RWPE2 (cell line): ENCODE results near the gene NXPE3.
A peak's percentile ranks its signal among the peaks of the same experiment; 100 is the strongest.

ENCODE experiments used
- ATAC-seq: fragments of 200-7000 bp; cut with Tn5 transposase; 3 replicates; pipeline ENCODE4 v1.9.1; 2021; ENCODE audit warnings: low read depth
- DNase-seq: peaks from one replicate; pipeline ENCODE4 v3.0.0-alpha.2; 2020; ENCODE audit warnings: low spot score
- H3K27ac ChIP-seq: fragments of 450-650 bp; 2 replicates; pipeline ENCODE4 v1.5.1; 2017; ENCODE audit warnings: mild to moderate bottlenecking; ENCODE audit not compliant: poor library complexity, severe bottlenecking
- H3K27me3 ChIP-seq: fragments of 250-450 bp; sonication (Bioruptor Pico); 2 replicates; pipeline ENCODE4 v1.5.1; 2021; ENCODE audit warnings: mild to moderate bottlenecking, moderate library complexity; ENCODE audit not compliant: insufficient read depth, poor library complexity, severe bottlenecking
- H3K36me3 ChIP-seq: fragments of 250-450 bp; sonication (Bioruptor Pico); 2 replicates; pipeline ENCODE4 v1.5.1; 2020; ENCODE audit warnings: low read depth, mild to moderate bottlenecking, moderate library complexity
- H3K4me1 ChIP-seq: fragments of 250-450 bp; sonication (Bioruptor Pico); 2 replicates; pipeline ENCODE4 v1.5.1; 2021; ENCODE audit warnings: mild to moderate bottlenecking, moderate library complexity; ENCODE audit not compliant: insufficient read depth, poor library complexity, severe bottlenecking
- H3K4me3 ChIP-seq: fragments of 250-450 bp; sonication (Bioruptor Pico); 2 replicates; pipeline ENCODE4 v1.5.1; 2021; ENCODE audit warnings: mild to moderate bottlenecking, moderate library complexity; ENCODE audit not compliant: severe bottlenecking
- H3K9me3 ChIP-seq: fragments of 250-450 bp; sonication (Bioruptor Pico); 2 replicates; pipeline ENCODE4 v1.5.1; 2021; ENCODE audit warnings: mild to moderate bottlenecking, moderate library complexity; ENCODE audit not compliant: severe bottlenecking
- CTCF ChIP-seq: fragments of 450-650 bp; IDR thresholded peaks from one replicate; pipeline ENCODE4 v1.5.1; 2017; ENCODE audit warnings: mild to moderate bottlenecking, moderate library complexity; ENCODE audit not compliant: poor library complexity, severe bottlenecking

The NXPE3 gene

GRCh38 chr3:101848754-101849713 lies 70.0 kb downstream of the NXPE3 start, which contains the start of gene NFKBIZ:
Gene NFKBIZ (plus strand): TSS chr3:101849514. CDS start chr3:101849629, 115 bp downstream.
- peak; percentile 93 for DNase-seq
- H3K27me3 ChIP-seq: no peaks in the 10 kb centered on the region
- peak; percentile 89 for ATAC-seq
- no peak for TF ChIP-seq CTCF
- H3K4me1 ChIP-seq: peaks cover 10% of the 10 kb centered on the region
- peak within 1 kb of the TSS; percentile 97 for H3K4me3 ChIP-seq
- no peaks in the 10 kb centered on the region for H3K9me3 ChIP-seq
- H3K36me3 ChIP-seq: peaks cover 30% of the 10 kb centered on the region
- peak within 1 kb of the TSS; percentile 71 for H3K27ac ChIP-seq

GRCh38 chr3:101849714-101850245 lies 70.8 kb downstream of the NXPE3 start:
- TF ChIP-seq CTCF: peak; percentile 27
- peak overlapping the region; percentile 71 for H3K27ac ChIP-seq
- peak; percentile 26 for ATAC-seq
- peaks cover 37% of the 10 kb centered on the region for H3K36me3 ChIP-seq
- no peaks in the 10 kb centered on the region for H3K27me3 ChIP-seq
- peaks cover 10% of the 10 kb centered on the region for H3K4me1 ChIP-seq
- DNase-seq: peak; percentile 57
- peak overlapping the region; percentile 97 for H3K4me3 ChIP-seq
- no peaks in the 10 kb centered on the region for H3K9me3 ChIP-seq

GRCh38 chr3:101850246-101851051 lies 71.4 kb downstream of the NXPE3 start:
- H3K27ac ChIP-seq: peak overlapping the region; percentile 71
- H3K27me3 ChIP-seq: no peaks in the 10 kb centered on the region
- peaks cover 10% of the 10 kb centered on the region for H3K4me1 ChIP-seq
- TF ChIP-seq CTCF: no peak
- H3K36me3 ChIP-seq: peaks cover 44% of the 10 kb centered on the region
- no peak for DNase-seq
- no peaks in the 10 kb centered on the region for H3K9me3 ChIP-seq
- peak overlapping the region; percentile 97 for H3K4me3 ChIP-seq
- ATAC-seq: no peak

GRCh38 chr3:101851072-101851770 lies 72.2 kb downstream of the NXPE3 start:
- H3K4me3 ChIP-seq: peak overlapping the region; percentile 97
- H3K27ac ChIP-seq: peak overlapping the region; percentile 71
- no peaks in the 10 kb centered on the region for H3K9me3 ChIP-seq
- H3K4me1 ChIP-seq: peaks cover 10% of the 10 kb centered on the region
- peaks cover 52% of the 10 kb centered on the region for H3K36me3 ChIP-seq
- no peak for DNase-seq
- ATAC-seq: no peak
- no peak for TF ChIP-seq CTCF
- no peaks in the 10 kb centered on the region for H3K27me3 ChIP-seq
